Activated naive CD8-positive, alpha-beta T cell treated with anti-CD3 and anti-CD28 coated beads, Interleukin-2, amount 10 ng/mL, durations not matched to agents 7 days and 5 days (primary cell): ENCODE data around the gene ADSS1. TPM values are rescaled to one million over a fixed set of nuclear protein-coding genes. Genes with fewer than 3 reads are reported as not detected.

Source experiments
- ATAC-seq: fragments of 150-1000 bp; cut with Tn5 transposase; one replicate; pipeline ENCODE4 v1.10.0; 2021; ENCODE audit warnings: low read depth, moderate library complexity
- POLR2A ChIA-PET: fragments of 350-600 bp; sonication (Branson Sonifier 250); formaldehyde crosslinking; loops from one replicate; lab custom pipeline; 2021; ENCODE audit warnings: antibody characterized with exemption; lab: Charles Lee
- DNase-seq: peaks from one replicate; pipeline ENCODE4 v3.0.0; 2021
- H3K27ac Mint-ChIP-seq: one replicate; pipeline ENCODE4 v1.8.0; 2022; ENCODE audit warnings: mild to moderate bottlenecking, mixed read lengths
- H3K27me3 Mint-ChIP-seq: one replicate; pipeline ENCODE4 v1.8.0; 2022; ENCODE audit warnings: mild to moderate bottlenecking, moderate library complexity, mixed read lengths
- H3K36me3 Mint-ChIP-seq: one replicate; pipeline ENCODE4 v1.8.0; 2021; ENCODE audit warnings: mild to moderate bottlenecking, mixed read lengths
- H3K4me1 Mint-ChIP-seq: one replicate; pipeline ENCODE4 v1.8.0; 2021; ENCODE audit warnings: mixed read lengths
- H3K4me3 Mint-ChIP-seq: one replicate; pipeline ENCODE4 v1.8.0; 2022; ENCODE audit warnings: mild to moderate bottlenecking, moderate library complexity, mixed read lengths
- H3K9me3 Mint-ChIP-seq: one replicate; pipeline ENCODE4 v1.8.0; 2021; ENCODE audit warnings: mixed read lengths
- total RNA-seq, 2 experiments: library from RNA; stranded (reverse); gene quantifications; one replicate each; pipeline ENCODE4 v1.2.3, GENCODE V29; 2021

Gene ADSS1
- total RNA-seq, 2 experiments from 2014 or later: 2.4 to 2.8 TPM

DNA sequence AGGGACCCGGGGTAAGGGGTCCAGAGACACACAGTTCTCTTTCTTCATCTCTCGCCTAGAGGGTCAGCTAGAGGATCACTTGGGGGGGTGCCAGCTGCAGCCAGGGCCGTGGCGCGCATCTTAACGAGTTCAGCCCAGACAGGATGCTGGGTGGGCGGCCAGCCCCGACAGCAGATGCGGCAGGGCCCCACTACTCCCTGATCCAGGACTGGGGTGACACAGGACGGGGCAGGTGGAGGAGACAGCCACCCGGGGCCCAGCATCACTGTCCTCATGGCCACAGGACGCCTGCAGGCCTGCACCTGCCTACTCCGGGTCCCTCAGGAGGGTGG lies 58.7 kb downstream of the ADSS1 start:
- POLR2A ChIA-PET: interaction anchor here (1.4 kb wide), 1 partner anchor 18 kb away, joined by 3 read pairs; the partner anchor contains the start of gene ZBTB42
- no peaks in the 10 kb centered on the region for H3K27me3 Mint-ChIP-seq
- H3K27ac Mint-ChIP-seq: no peak overlapping the region

GRCh38 chr14:104783484-104784217 lies 59.6 kb downstream of the ADSS1 start:
- no peak overlapping the region for H3K4me3 Mint-ChIP-seq
- H3K36me3 Mint-ChIP-seq: no peaks in the 10 kb centered on the region
- ATAC-seq: no peak
- no peak for DNase-seq
- no peaks in the 10 kb centered on the region for H3K27me3 Mint-ChIP-seq
- peak overlapping the region; percentile 45 for H3K27ac Mint-ChIP-seq
- no peaks in the 10 kb centered on the region for H3K9me3 Mint-ChIP-seq
- POLR2A ChIA-PET: no interaction called here
- peaks cover 3% of the 10 kb centered on the region for H3K4me1 Mint-ChIP-seq

More for the DNA sequence above, 58.7 kb downstream of the ADSS1 start:
- H3K4me1 Mint-ChIP-seq: peaks cover 2% of the 10 kb centered on the region
- ATAC-seq (no peak), DNase-seq (no peak)
- H3K36me3 Mint-ChIP-seq: no peaks in the 10 kb centered on the region
- H3K4me3 Mint-ChIP-seq: no peak overlapping the region
- no peaks in the 10 kb centered on the region for H3K9me3 Mint-ChIP-seq

- no peaks in the 10 kb centered on the region for H3K9me3 Mint-ChIP-seq
- no peaks in the 10 kb centered on the region for H3K36me3 Mint-ChIP-seq
- DNase-seq: no peak
- no peaks in the 10 kb centered on the region for H3K27me3 Mint-ChIP-seq
- H3K27ac Mint-ChIP-seq: no peak overlapping the region
- POLR2A ChIA-PET: no interaction called here
- H3K4me3 Mint-ChIP-seq: no peak overlapping the region
- no peak for ATAC-seq
- peaks cover 3% of the 10 kb centered on the region for H3K4me1 Mint-ChIP-seq
These were observed 60.2 kb downstream of the ADSS1 start for GRCh38 chr14:104784218-104784568.

DNA sequence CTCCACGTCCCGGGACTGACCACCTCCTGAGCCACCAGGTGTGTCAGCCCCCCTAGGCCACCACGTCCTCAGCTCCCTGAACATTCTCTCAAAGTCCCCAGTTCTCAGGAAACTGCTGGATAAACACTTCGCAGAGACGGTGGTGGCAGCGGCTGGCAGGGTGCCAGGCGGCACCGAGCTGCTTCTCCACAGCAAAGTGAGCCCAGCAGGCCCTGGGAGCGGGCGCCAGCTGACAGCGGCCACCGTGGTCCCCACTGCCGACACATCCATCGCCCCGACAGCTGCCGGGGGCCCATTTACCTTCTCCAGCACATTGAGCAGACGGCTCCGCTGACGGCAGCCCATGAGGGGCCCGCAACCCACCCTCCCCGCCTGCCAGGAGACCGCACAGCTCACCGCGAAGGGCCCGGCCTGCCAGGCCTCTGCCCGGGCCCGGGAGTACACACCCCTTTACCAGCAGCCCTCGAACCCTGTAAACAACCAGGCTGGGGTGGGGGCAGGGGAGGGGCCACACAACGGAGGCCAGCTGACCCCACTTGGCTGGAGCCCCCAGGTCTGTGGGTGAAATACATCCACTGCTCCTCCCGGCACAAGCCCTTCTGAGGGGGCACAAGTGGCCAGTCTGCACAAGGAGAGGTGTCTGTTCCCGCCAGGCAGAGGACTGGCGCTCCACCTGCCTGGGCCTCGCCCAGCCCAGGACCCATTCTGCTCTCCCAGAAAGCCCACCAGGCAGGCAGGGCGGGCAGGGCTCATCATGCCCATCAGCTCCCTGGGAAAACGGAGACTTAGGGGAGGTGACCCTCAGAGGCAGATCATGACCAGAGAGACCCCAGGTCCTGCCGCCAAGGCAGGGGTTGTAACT lies 61.0 kb downstream of the ADSS1 start:
- POLR2A ChIA-PET: no interaction called here
- H3K4me3 Mint-ChIP-seq: no peak overlapping the region
- DNase-seq: no peak

DNA sequence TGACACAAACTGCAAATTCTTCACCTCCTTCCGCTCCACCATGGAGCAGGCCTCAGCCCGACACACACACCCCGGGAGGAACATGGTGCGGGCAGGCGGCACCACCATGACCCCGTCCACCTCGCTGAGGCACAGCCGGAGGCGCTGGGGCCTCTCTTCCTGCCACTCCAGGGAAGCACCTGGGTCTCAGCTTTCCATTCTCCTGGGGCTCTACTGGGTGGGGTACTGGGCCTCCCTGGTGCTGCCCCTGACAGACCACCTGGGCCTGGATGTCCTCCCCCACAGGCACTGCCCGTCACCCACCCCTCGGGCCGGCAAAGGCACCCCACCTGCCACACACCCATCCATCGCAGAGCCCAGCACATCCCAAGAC lies 61.7 kb downstream of the ADSS1 start:
- H3K36me3 Mint-ChIP-seq: no peaks in the 10 kb centered on the region
- DNase-seq (no peak), ATAC-seq (no peak)
- POLR2A ChIA-PET: no interaction called here
- H3K9me3 Mint-ChIP-seq: no peaks in the 10 kb centered on the region
- H3K27ac Mint-ChIP-seq: no peak overlapping the region
- H3K27me3 Mint-ChIP-seq: no peaks in the 10 kb centered on the region
- peaks cover 3% of the 10 kb centered on the region for H3K4me1 Mint-ChIP-seq
- H3K4me3 Mint-ChIP-seq: no peak overlapping the region

More for the DNA sequence above, 61.0 kb downstream of the ADSS1 start:
- no peak for ATAC-seq
- Mint-ChIP-seq H3K4me1 (peaks cover 3% of the 10 kb centered on the region), H3K27ac (no peak overlapping the region), H3K27me3 (no peaks in the 10 kb centered on the region), H3K9me3 (no peaks in the 10 kb centered on the region), H3K36me3 (no peaks in the 10 kb centered on the region)

GRCh38 chr14:104786091-104786586 lies 62.1 kb downstream of the ADSS1 start:
- Mint-ChIP-seq H3K4me1 (peaks cover 3% of the 10 kb centered on the region), H3K27ac (peak overlapping the region; percentile 51), H3K27me3 (no peaks in the 10 kb centered on the region), H3K4me3 (no peak overlapping the region), H3K9me3 (no peaks in the 10 kb centered on the region), H3K36me3 (no peaks in the 10 kb centered on the region)
- peak; percentile 10 for ATAC-seq
- POLR2A ChIA-PET: no interaction called here
- no peak for DNase-seq

DNA sequence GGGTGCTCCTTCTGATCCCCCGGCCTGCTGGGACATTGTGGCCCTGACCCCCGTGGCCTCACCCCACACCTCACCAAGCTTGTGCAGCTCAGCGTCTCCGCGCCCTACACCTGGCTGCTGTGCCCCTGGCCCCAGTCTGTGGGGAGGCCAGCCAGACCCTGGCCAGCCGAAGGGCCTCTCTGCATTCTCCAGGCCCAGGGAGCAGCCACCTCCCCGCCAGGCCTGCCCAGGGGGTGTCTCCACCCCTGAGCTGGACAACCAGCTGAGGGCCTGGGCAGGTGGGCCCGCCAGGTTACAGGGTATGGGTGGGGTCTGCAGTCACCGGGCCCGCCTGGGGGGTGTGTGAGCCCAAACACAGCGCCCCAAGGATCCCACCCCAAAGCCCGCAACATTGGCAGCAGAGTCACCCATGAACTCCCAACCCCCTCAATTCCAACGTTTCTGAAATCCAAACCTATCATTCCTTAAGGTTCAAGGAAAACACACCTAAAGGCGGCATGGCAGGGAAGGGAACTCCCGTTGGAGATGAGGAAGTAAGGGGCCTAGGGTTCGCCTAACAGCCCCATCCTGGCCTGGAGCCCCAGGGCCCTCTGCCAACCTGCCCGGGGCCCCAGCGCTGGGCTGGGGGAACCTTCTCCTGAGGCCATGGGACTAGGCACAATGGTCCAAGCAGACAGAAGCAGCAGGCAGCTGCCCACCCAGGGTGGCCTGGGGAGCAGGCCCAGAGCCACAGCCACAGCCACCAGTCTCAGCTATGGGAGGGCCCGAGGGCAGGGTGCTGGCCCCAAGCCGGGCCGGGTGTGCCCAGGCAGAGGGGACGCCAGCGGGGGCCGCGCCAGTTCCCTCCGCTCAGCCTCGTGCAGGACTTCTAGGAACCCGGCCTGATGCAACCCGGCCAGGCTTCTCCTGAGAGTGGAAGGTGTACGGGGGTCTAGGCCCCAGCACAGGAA lies 63.0 kb downstream of the ADSS1 start:
- Mint-ChIP-seq H3K36me3 (peaks cover 2% of the 10 kb centered on the region), H3K4me3 (no peak overlapping the region), H3K9me3 (no peaks in the 10 kb centered on the region), H3K27ac (peak overlapping the region; percentile 51), H3K27me3 (no peaks in the 10 kb centered on the region), H3K4me1 (peaks cover 5% of the 10 kb centered on the region)
- DNase-seq (no peak), ATAC-seq (no peak)
- POLR2A ChIA-PET: no interaction called here

GRCh38 chr14:104787736-104788135 lies 63.7 kb downstream of the ADSS1 start:
- Mint-ChIP-seq H3K9me3 (no peaks in the 10 kb centered on the region), H3K36me3 (peaks cover 2% of the 10 kb centered on the region), H3K27me3 (no peaks in the 10 kb centered on the region), H3K4me1 (peaks cover 5% of the 10 kb centered on the region), H3K27ac (no peak overlapping the region), H3K4me3 (no peak overlapping the region)
- POLR2A ChIA-PET: interaction anchor here (1.1 kb wide), 1 partner anchor 299 kb away, joined by 3 read pairs; no protein-coding TSS in a partner anchor
- DNase-seq (no peak), ATAC-seq (no peak)

DNA sequence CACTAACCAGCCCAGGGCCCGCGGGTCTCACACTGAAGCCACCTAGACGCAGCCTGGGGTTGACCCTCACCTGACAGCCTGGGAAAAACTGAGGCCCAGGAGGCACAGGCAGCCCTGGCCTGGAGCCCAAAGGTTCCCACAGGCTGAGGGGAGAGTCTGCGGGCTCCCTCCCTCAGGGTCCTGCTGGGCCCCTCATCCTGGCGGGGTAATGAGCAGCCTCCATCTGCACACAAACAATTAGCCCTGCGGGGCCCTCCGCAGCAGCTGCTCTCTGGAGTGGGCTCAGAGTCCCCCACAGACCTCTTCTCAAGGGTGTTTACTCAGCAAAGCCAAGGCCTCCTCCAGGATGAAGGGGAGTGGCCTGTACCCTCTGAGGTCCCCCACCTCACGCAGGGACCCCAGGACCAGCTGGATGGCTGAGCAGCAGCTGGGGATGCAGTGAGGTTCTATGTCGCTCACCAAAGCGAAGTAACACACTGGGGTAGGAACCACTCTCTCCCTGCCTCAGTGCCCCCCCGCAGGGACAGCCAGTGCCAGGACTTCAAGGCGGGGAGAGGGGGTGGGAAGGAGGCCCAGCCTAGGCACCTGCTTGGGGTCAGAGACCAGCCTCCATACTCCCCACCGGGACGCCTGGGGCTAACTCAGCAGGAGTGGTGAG lies 64.3 kb downstream of the ADSS1 start:
- POLR2A ChIA-PET: interaction anchor here (1.1 kb wide), 1 partner anchor 298 kb away, joined by 3 read pairs; no protein-coding TSS in a partner anchor
- peaks cover 2% of the 10 kb centered on the region for H3K36me3 Mint-ChIP-seq
- no peak for ATAC-seq
- no peak overlapping the region for H3K4me3 Mint-ChIP-seq
- H3K27me3 Mint-ChIP-seq: no peaks in the 10 kb centered on the region
- no peak overlapping the region for H3K27ac Mint-ChIP-seq
- peaks cover 6% of the 10 kb centered on the region for H3K4me1 Mint-ChIP-seq
- no peak for DNase-seq
- H3K9me3 Mint-ChIP-seq: no peaks in the 10 kb centered on the region

DNA sequence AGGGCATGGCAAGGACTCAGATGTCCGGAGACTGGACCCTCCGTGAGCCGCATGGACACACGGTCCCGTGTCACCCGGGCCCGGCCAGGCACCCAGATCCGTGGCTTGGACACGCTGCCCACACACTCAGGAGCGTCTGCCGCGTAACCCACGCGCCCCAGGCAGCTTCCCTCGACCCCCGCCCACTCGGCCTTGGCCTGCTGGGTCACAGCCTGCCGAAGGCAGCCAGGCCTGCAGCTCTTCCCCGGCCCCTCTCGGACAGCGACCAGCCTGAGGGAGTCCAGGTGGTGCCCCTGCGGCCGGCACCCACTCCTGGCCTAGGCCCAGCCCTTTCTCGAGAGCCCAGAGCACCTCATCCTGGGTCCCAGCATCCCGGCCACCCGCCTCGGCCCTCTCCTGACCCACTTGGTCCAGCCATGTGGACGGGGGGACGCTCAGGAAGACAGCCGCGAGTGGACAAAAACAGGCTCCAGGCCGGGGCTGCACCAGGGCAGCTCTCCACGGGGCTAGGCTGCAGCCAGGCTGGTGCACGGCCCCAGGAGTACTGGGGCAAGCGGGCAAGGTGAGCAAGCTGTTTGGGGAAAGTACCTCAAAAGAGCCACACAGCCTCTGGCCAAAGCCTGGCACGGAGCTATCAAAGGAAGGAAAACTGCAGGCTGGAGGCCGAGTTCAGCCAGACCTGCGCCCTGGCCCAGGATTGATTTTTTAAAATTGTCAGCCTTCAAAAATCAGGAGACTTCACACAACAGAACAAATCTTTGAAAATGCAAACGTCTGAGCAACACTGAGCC lies 65.0 kb downstream of the ADSS1 start:
- no peaks in the 10 kb centered on the region for H3K9me3 Mint-ChIP-seq
- POLR2A ChIA-PET: interaction anchor here (1.1 to 1.3 kb wide), 2 partner anchors 8 to 298 kb away, joined by 3 read pairs; no protein-coding TSS in a partner anchor
- H3K4me1 Mint-ChIP-seq: peaks cover 13% of the 10 kb centered on the region
- no peak for DNase-seq
- no peaks in the 10 kb centered on the region for H3K27me3 Mint-ChIP-seq
- no peak for ATAC-seq
- peaks cover 7% of the 10 kb centered on the region for H3K36me3 Mint-ChIP-seq
- no peak overlapping the region for H3K27ac Mint-ChIP-seq
- no peak overlapping the region for H3K4me3 Mint-ChIP-seq

- no peak for ATAC-seq
- Mint-ChIP-seq H3K4me3 (no peak overlapping the region), H3K27ac (no peak overlapping the region), H3K4me1 (peaks cover 17% of the 10 kb centered on the region), H3K27me3 (no peaks in the 10 kb centered on the region), H3K9me3 (no peaks in the 10 kb centered on the region), H3K36me3 (peaks cover 7% of the 10 kb centered on the region)
- POLR2A ChIA-PET: interaction anchor here (1.3 kb wide), 1 partner anchor 9 kb away, joined by 3 read pairs; no protein-coding TSS in a partner anchor
- DNase-seq: no peak
These were observed 66.0 kb downstream of the ADSS1 start for GRCh38 chr14:104789752-104790743.
